ENCODE data around the gene GLYR1. TPM values are rescaled to one million over a fixed set of nuclear protein-coding genes. Genes with fewer than 3 reads are reported as not detected.

The GLYR1 gene
- total RNA-seq, 1 experiment from 2014 or later = 135 TPM

DNA sequence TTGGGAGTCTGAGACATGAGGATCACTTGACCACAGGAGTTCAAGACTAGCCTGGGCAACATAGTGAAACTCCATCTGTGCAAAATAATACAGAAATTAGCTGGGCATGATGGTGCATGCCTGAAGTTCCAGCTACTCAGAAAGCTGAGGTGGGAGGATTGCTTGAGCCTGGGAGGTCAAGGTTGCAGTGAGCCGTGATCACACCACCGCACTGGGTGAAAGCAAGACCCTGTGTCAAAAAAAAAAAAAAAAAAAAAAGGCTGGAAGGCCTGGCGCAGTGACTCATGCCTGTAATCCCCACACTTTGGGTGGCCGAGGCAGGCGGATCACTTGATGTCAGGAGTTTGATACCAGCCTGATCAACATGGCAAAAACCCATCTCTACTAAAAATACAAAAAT is 8.3 kb upstream of the GLYR1 start:
- CTCF ChIA-PET = no interaction called here
- Histone ChIP-seq H3K9me3 (ENCODE audit: insufficient read depth, low read depth) (no peaks in the 10 kb centered on the region), H3F3A (ENCODE audit: insufficient read depth, low read depth) (peaks cover 21% of the 10 kb centered on the region; the same call in 1 of the 2 replicates), H2AFZ (no peak overlapping the region), H4K20me1 (ENCODE audit: insufficient read depth) (peaks cover 12% of the 10 kb centered on the region), H3K4me2 (no peak overlapping the region), H3K27me3 (ENCODE audit: insufficient read depth, low read depth) (no peaks in the 10 kb centered on the region), H3K36me3 (ENCODE audit: low read depth) (peaks cover 20% of the 10 kb centered on the region), H3K4me1 (replicated peaks; ENCODE audit: insufficient read depth) (peaks cover 23% of the 10 kb centered on the region), H3K27ac (no peak overlapping the region), H3K4me3 (no peak overlapping the region), H3K79me2 (ENCODE audit: low read depth) (peaks cover 31% of the 10 kb centered on the region), H3K9me2 (ENCODE audit: insufficient read depth) (no peaks in the 10 kb centered on the region)
- BruUV-seq (replicated peaks) = no TSS peak
- no peak for DNase-seq
- intact Hi-C loops (cut with micrococcal nuclease; ENCODE audit: unreplicated experiment) = no loop called here
- POLR2A ChIA-PET (ENCODE audit: unreplicated experiment) = no interaction called here
- TF ChIP-seq, protein P1, sequence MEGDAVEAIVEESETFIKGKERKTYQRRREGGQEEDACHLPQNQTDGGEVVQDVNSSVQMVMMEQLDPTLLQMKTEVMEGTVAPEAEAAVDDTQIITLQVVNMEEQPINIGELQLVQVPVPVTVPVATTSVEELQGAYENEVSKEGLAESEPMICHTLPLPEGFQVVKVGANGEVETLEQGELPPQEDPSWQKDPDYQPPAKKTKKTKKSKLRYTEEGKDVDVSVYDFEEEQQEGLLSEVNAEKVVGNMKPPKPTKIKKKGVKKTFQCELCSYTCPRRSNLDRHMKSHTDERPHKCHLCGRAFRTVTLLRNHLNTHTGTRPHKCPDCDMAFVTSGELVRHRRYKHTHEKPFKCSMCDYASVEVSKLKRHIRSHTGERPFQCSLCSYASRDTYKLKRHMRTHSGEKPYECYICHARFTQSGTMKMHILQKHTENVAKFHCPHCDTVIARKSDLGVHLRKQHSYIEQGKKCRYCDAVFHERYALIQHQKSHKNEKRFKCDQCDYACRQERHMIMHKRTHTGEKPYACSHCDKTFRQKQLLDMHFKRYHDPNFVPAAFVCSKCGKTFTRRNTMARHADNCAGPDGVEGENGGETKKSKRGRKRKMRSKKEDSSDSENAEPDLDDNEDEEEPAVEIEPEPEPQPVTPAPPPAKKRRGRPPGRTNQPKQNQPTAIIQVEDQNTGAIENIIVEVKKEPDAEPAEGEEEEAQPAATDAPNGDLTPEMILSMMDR (conservative IDR thresholded peaks at IDR 0.05) = no peak
- TF ChIP-seq EZH2 (IDR thresholded peaks at IDR 0.05; ENCODE audit: low read depth) = no peak

DNA sequence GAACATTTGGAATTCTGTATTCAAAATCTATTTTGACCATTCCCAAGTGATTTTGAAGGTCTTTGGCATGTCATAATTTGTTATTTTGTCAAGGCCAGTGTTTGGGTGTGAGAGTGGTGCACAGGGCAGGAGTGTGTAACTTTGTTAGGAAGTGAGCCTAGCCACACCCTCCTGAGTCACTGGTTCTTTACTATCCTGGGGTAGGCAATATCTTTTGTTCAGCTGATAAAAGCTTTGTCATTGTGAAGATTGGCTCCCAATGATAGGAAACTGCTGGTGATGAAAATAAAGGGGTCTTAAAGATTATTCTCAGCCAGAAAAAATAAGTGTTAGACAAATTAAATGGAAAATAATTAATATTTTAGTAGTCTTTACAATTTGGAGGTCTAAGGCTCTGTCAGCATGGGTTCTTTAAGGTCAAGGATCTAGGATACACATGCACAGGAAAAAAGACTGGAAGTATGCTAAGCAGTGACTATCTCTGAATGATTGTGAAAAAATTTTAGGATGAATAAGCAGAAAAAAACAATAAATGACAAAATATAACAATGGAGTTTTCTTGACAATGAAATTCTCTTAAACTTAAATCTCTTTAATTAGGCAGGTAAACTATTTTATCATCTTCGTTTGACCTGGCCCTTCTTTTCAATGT is 5.3 kb upstream of the GLYR1 start:
- Histone ChIP-seq H3K36me3 (ENCODE audit: low read depth) (peaks cover 5% of the 10 kb centered on the region), H4K20me1 (ENCODE audit: insufficient read depth) (peaks cover 26% of the 10 kb centered on the region), H3F3A (ENCODE audit: insufficient read depth, low read depth) (peaks cover 26% of the 10 kb centered on the region), H3K4me3 (no peak overlapping the region), H3K79me2 (ENCODE audit: low read depth) (peaks cover 59% of the 10 kb centered on the region), H2AFZ (no peak overlapping the region), H3K4me1 (replicated peaks; ENCODE audit: insufficient read depth) (peaks cover 43% of the 10 kb centered on the region), H3K9me3 (ENCODE audit: insufficient read depth, low read depth) (no peaks in the 10 kb centered on the region), H3K4me2 (peak overlapping the region; percentile 29), H3K27ac (peak overlapping the region; percentile 63), H3K27me3 (ENCODE audit: insufficient read depth, low read depth) (no peaks in the 10 kb centered on the region), H3K9me2 (ENCODE audit: insufficient read depth) (no peaks in the 10 kb centered on the region)
- BruUV-seq (replicated peaks) = no TSS peak
- POLR2A ChIA-PET (ENCODE audit: unreplicated experiment) = no interaction called here
- TF ChIP-seq EZH2 (IDR thresholded peaks at IDR 0.05; ENCODE audit: low read depth) = no peak
- TF ChIP-seq, protein P1 (conservative IDR thresholded peaks at IDR 0.05) = no peak
- CTCF ChIA-PET = no interaction called here
- peak in 1 of 2 experiments; percentile 40 for DNase-seq
- intact Hi-C loops (cut with micrococcal nuclease; ENCODE audit: unreplicated experiment) = no loop called here

GRCh38 chr16:4850211-4850610 is 3.1 kb upstream of the GLYR1 start:
- BruUV-seq (replicated peaks) = no TSS peak
- intact Hi-C loops (cut with micrococcal nuclease; ENCODE audit: unreplicated experiment) = no loop called here
- TF ChIP-seq, protein P1 (conservative IDR thresholded peaks at IDR 0.05) = no peak
- TF ChIP-seq EZH2 (IDR thresholded peaks at IDR 0.05; ENCODE audit: low read depth) = no peak
- no peak overlapping the region for H2AFZ ChIP-seq
- H3K9me3 ChIP-seq (ENCODE audit: insufficient read depth, low read depth) = no peaks in the 10 kb centered on the region
- H3K4me3 ChIP-seq = peak overlapping the region; percentile 28; the same call in 1 of the 2 replicates
- no peak for DNase-seq
- H3F3A ChIP-seq (ENCODE audit: insufficient read depth, low read depth) = peaks cover 35% of the 10 kb centered on the region
- ChIA-PET POLR2A (ENCODE audit: unreplicated experiment) (interaction anchor here (0.5 kb wide), 1 partner anchor 386 kb away, joined by 3 read pairs; no protein-coding TSS in a partner anchor), CTCF (no interaction called here)
- peak overlapping the region; percentile 85 for H3K4me2 ChIP-seq
- H3K79me2 ChIP-seq (ENCODE audit: low read depth) = peaks cover 77% of the 10 kb centered on the region
- no peaks in the 10 kb centered on the region for H3K27me3 ChIP-seq (ENCODE audit: insufficient read depth, low read depth)
- peaks cover 54% of the 10 kb centered on the region for H3K4me1 ChIP-seq (replicated peaks; ENCODE audit: insufficient read depth)
- peaks cover 9% of the 10 kb centered on the region for H3K36me3 ChIP-seq (ENCODE audit: low read depth)
- H3K9me2 ChIP-seq (ENCODE audit: insufficient read depth) = no peaks in the 10 kb centered on the region
- peaks cover 30% of the 10 kb centered on the region for H4K20me1 ChIP-seq (ENCODE audit: insufficient read depth)
- H3K27ac ChIP-seq = no peak overlapping the region
